Astrocyte (in vitro differentiated cells and primary cell): ENCODE data around the gene MYBPHL. TPM values are rescaled to one million over a fixed set of nuclear protein-coding genes. Genes with fewer than 3 reads are reported as not detected.

Experiments
- DNase-seq: peaks from one replicate; pipeline ENCODE4 v3.0.0-alpha.2; 2010; ENCODE audit warnings: low read depth
- FAIRE-seq: peaks from 2 replicates; lab custom pipeline; 2011; peaks lifted over from hg19 to GRCh38; lab: Jason Lieb, UNC
- H2AFZ ChIP-seq: 2 replicates; pipeline ENCODE4 v1.6.0; 2012; ENCODE audit warnings: low read depth, low read length, inconsistent platforms
- H3K27ac ChIP-seq: 2 replicates; pipeline ENCODE4 v1.5.1; 2011; ENCODE audit warnings: low read depth, low read length, inconsistent platforms
- H3K27me3 ChIP-seq: 2 replicates; pipeline ENCODE4 v1.6.0; 2011; ENCODE audit warnings: low read length, inconsistent platforms; ENCODE audit not compliant: insufficient read depth
- H3K36me3 ChIP-seq: 2 replicates; pipeline ENCODE4 v1.5.1; 2011; ENCODE audit warnings: low read length, inconsistent platforms; ENCODE audit not compliant: insufficient read depth
- H3K4me1 ChIP-seq: 2 replicates; pipeline ENCODE4 v1.5.1; 2011; ENCODE audit warnings: low read length, inconsistent platforms; ENCODE audit not compliant: insufficient read depth
- H3K4me2 ChIP-seq: 2 replicates; pipeline ENCODE4 v1.6.0; 2012; ENCODE audit warnings: low read length, inconsistent platforms
- H3K4me3 ChIP-seq: 2 replicates; pipeline ENCODE4 v1.5.1; 2011; ENCODE audit warnings: low read depth, mild to moderate bottlenecking, low read length, inconsistent platforms; ENCODE audit not compliant: insufficient read depth
- H3K79me2 ChIP-seq: 2 replicates; pipeline ENCODE4 v1.6.0; 2012; ENCODE audit warnings: mild to moderate bottlenecking, low read length, inconsistent platforms; ENCODE audit not compliant: insufficient read depth
- H3K9ac ChIP-seq: 2 replicates; pipeline ENCODE4 v1.6.0; 2012; ENCODE audit warnings: mild to moderate bottlenecking, low read length, inconsistent platforms
- H3K9me3 ChIP-seq: 2 replicates; pipeline ENCODE4 v1.5.1; 2012; ENCODE audit warnings: low read depth, mild to moderate bottlenecking, low read length, inconsistent platforms; ENCODE audit not compliant: insufficient read depth
- H4K20me1 ChIP-seq: 2 replicates; pipeline ENCODE4 v1.6.0; 2012; ENCODE audit warnings: low read length, inconsistent platforms; ENCODE audit not compliant: insufficient read depth
- H3K27ac Mint-ChIP-seq: one replicate; pipeline ENCODE4 v1.8.0; 2021; ENCODE audit warnings: mild to moderate bottlenecking, mixed read lengths; ENCODE audit not compliant: unreplicated experiment
- H3K27me3 Mint-ChIP-seq: one replicate; pipeline ENCODE4 v1.8.0; 2021; ENCODE audit warnings: low read depth, mixed read lengths; ENCODE audit not compliant: unreplicated experiment
- H3K36me3 Mint-ChIP-seq: one replicate; pipeline ENCODE4 v1.8.0; 2021; ENCODE audit warnings: low read depth, mixed read lengths; ENCODE audit not compliant: unreplicated experiment
- H3K4me1 Mint-ChIP-seq: one replicate; pipeline ENCODE4 v1.8.0; 2021; ENCODE audit warnings: low read depth, mixed read lengths; ENCODE audit not compliant: unreplicated experiment
- H3K4me3 Mint-ChIP-seq: one replicate; pipeline ENCODE4 v1.8.0; 2021; ENCODE audit warnings: mild to moderate bottlenecking, moderate library complexity, mixed read lengths; ENCODE audit not compliant: unreplicated experiment
- H3K9me3 Mint-ChIP-seq: one replicate; pipeline ENCODE4 v1.8.0; 2021; ENCODE audit warnings: mild to moderate bottlenecking, mixed read lengths; ENCODE audit not compliant: unreplicated experiment
- EZH2 ChIP-seq: IDR thresholded peaks from 2 replicates; pipeline ENCODE4 v1.6.1; 2012; ENCODE audit warnings: mild to moderate bottlenecking, low read length, inconsistent platforms; ENCODE audit not compliant: insufficient read depth
- total RNA-seq: library from RNA; stranded (reverse); gene quantifications from 2 replicates; pipeline ENCODE4 v1.2.1, GENCODE V29; 2021
- TF ChIP-seq, protein P1 (sequence below): IDR thresholded peaks from 2 replicates; pipeline ENCODE4 v1.5.1; 2011; ENCODE audit warnings: low read depth, mild to moderate bottlenecking, inconsistent platforms, low read length, moderate library complexity; ENCODE audit not compliant: insufficient read depth

Gene MYBPHL
- total RNA-seq, 1 donor from 2014 or later = not detected

DNA sequence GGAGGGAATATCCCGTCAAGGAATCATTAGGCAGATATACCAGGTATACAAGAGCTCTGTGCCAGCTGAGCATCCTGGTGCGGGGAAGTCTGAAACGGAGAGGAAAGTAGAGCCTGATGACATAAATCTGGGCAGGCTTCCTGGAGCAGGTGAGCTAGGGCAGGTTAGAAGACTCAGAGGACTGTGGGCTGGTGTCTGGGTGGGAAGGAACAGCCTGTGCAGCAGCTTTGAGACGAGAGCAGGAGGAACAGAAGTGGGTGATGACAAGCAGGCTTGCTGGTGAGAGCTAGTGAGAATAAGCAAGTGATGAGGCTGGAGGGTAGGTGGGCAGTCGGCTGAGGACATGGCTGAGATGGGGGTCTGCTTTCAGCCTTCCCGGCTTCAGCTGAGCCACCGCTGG, 50.7 kb downstream of the MYBPHL start:
- Histone ChIP-seq H3K4me3 (no peak overlapping the region), H3K79me2 (peaks cover 4% of the 10 kb centered on the region), H3K4me2 (no peak overlapping the region), H3K36me3 (no peaks in the 10 kb centered on the region), H3K4me1 (peaks cover 21% of the 10 kb centered on the region), H3K27me3 (no peaks in the 10 kb centered on the region), H3K27ac (no peak overlapping the region), H3K9me3 (no peaks in the 10 kb centered on the region), H2AFZ (no peak overlapping the region), H3K9ac (no peak overlapping the region), H4K20me1 (no peaks in the 10 kb centered on the region)
- H3K27ac Mint-ChIP-seq = no peak overlapping the region
- H3K4me1 Mint-ChIP-seq = peaks cover 15% of the 10 kb centered on the region
- FAIRE-seq = no peak
- no peaks in the 10 kb centered on the region for H3K27me3 Mint-ChIP-seq
- no peaks in the 10 kb centered on the region for H3K9me3 Mint-ChIP-seq
- DNase-seq = no peak
- peaks cover 9% of the 10 kb centered on the region for H3K36me3 Mint-ChIP-seq
- H3K4me3 Mint-ChIP-seq = no peak overlapping the region
- TF ChIP-seq, protein P1, sequence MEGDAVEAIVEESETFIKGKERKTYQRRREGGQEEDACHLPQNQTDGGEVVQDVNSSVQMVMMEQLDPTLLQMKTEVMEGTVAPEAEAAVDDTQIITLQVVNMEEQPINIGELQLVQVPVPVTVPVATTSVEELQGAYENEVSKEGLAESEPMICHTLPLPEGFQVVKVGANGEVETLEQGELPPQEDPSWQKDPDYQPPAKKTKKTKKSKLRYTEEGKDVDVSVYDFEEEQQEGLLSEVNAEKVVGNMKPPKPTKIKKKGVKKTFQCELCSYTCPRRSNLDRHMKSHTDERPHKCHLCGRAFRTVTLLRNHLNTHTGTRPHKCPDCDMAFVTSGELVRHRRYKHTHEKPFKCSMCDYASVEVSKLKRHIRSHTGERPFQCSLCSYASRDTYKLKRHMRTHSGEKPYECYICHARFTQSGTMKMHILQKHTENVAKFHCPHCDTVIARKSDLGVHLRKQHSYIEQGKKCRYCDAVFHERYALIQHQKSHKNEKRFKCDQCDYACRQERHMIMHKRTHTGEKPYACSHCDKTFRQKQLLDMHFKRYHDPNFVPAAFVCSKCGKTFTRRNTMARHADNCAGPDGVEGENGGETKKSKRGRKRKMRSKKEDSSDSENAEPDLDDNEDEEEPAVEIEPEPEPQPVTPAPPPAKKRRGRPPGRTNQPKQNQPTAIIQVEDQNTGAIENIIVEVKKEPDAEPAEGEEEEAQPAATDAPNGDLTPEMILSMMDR = no peak
- TF ChIP-seq EZH2 = no peak

DNA sequence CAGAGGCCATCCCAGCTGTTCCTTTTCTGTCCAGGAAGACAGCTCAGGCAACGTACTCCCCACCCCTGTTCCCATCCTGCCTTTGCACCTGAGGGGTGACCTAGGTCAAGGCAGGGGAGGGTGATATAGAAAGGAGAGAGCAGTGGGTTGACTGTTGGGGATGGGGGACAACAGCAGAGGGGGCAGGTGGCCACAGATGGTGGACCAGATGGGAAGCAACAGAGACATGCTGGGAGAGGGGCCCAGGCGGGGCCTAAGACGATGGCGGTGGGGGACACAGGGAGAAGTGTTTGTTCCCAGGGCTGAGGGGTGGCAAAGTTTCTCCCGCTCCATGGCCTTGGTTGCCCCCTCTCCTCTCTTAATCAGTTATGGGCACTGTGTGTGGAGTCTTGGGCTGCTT, 51.1 kb downstream of the MYBPHL start:
- no peaks in the 10 kb centered on the region for H3K9me3 ChIP-seq
- H4K20me1 ChIP-seq = no peaks in the 10 kb centered on the region
- H3K27ac ChIP-seq = no peak overlapping the region
- no peaks in the 10 kb centered on the region for H3K36me3 ChIP-seq
- H3K9ac ChIP-seq = no peak overlapping the region
- no peak for DNase-seq
- H3K27me3 Mint-ChIP-seq = no peaks in the 10 kb centered on the region
- peak overlapping the region; percentile 31 for H2AFZ ChIP-seq
- H3K4me2 ChIP-seq = no peak overlapping the region
- FAIRE-seq = no peak
- H3K36me3 Mint-ChIP-seq = peaks cover 9% of the 10 kb centered on the region
- H3K27ac Mint-ChIP-seq = no peak overlapping the region
- no peak overlapping the region for H3K4me3 Mint-ChIP-seq
- H3K27me3 ChIP-seq = no peaks in the 10 kb centered on the region
- H3K79me2 ChIP-seq = peaks cover 4% of the 10 kb centered on the region
- no peak overlapping the region for H3K4me3 ChIP-seq
- H3K4me1 Mint-ChIP-seq = peaks cover 15% of the 10 kb centered on the region
- H3K9me3 Mint-ChIP-seq = no peaks in the 10 kb centered on the region
- TF ChIP-seq, protein P1 = no peak
- TF ChIP-seq EZH2 = no peak
- H3K4me1 ChIP-seq = peaks cover 21% of the 10 kb centered on the region

DNA sequence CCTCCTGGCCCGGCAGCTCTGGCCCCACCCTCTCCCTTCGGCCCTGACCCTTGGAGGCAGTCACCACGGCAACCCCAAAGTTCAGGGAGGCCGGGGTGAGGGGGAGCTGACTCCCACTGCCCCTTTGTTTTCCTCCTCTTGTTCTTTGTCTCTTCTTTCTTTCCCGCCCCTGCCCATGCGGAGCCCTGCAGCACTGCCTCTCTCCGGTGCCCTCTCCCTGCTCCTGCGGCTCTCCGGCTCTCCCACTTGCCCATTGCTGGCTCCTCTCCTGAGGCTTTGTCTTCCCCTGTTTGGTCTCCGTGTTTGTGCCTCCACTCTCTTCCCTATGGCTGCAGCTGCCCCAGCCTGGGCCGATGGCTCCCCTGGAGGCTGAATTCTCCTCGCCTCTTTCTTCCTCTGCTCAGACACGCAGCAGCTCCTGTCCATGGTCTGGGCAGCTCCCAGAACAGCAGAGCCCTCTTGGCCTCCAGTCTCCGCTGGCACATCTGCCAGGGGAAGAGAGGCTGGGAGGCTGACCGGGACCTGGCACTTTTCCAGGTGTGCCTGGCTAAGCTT, 51.6 kb downstream of the MYBPHL start:
- no peak for TF ChIP-seq EZH2
- TF ChIP-seq, protein P1 = no peak

More for the DNA sequence above, 51.6 kb downstream of the MYBPHL start:
- peaks cover 23% of the 10 kb centered on the region for H3K4me1 ChIP-seq
- FAIRE-seq = no peak
- Mint-ChIP-seq H3K4me1 (peaks cover 15% of the 10 kb centered on the region), H3K4me3 (no peak overlapping the region), H3K9me3 (no peaks in the 10 kb centered on the region), H3K27ac (peak overlapping the region; percentile 81), H3K36me3 (peaks cover 9% of the 10 kb centered on the region), H3K27me3 (no peaks in the 10 kb centered on the region)
- H3K27ac ChIP-seq = no peak overlapping the region
- H3K79me2 ChIP-seq = peaks cover 4% of the 10 kb centered on the region
- no peaks in the 10 kb centered on the region for H3K27me3 ChIP-seq
- H3K36me3 ChIP-seq = no peaks in the 10 kb centered on the region
- H3K9ac ChIP-seq = no peak overlapping the region
- peak overlapping the region; percentile 54 for H3K4me2 ChIP-seq
- H3K4me3 ChIP-seq = no peak overlapping the region
- no peaks in the 10 kb centered on the region for H3K9me3 ChIP-seq
- no peak for DNase-seq
- no peaks in the 10 kb centered on the region for H4K20me1 ChIP-seq
- peak overlapping the region; percentile 31 for H2AFZ ChIP-seq
